Pons (tissue), 1 donor: Measurements from ENCODE around the gene TNFAIP2.
A peak's percentile ranks its signal among the peaks of the same experiment; 100 is the strongest.

ENCODE experiments used
- DNase-seq: peaks from one replicate; pipeline ENCODE4 v3.0.0-alpha.2; 2016; ENCODE audit warnings: low spot score

The TNFAIP2 gene, protein sequence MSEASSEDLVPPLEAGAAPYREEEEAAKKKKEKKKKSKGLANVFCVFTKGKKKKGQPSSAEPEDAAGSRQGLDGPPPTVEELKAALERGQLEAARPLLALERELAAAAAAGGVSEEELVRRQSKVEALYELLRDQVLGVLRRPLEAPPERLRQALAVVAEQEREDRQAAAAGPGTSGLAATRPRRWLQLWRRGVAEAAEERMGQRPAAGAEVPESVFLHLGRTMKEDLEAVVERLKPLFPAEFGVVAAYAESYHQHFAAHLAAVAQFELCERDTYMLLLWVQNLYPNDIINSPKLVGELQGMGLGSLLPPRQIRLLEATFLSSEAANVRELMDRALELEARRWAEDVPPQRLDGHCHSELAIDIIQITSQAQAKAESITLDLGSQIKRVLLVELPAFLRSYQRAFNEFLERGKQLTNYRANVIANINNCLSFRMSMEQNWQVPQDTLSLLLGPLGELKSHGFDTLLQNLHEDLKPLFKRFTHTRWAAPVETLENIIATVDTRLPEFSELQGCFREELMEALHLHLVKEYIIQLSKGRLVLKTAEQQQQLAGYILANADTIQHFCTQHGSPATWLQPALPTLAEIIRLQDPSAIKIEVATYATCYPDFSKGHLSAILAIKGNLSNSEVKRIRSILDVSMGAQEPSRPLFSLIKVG

DNA sequence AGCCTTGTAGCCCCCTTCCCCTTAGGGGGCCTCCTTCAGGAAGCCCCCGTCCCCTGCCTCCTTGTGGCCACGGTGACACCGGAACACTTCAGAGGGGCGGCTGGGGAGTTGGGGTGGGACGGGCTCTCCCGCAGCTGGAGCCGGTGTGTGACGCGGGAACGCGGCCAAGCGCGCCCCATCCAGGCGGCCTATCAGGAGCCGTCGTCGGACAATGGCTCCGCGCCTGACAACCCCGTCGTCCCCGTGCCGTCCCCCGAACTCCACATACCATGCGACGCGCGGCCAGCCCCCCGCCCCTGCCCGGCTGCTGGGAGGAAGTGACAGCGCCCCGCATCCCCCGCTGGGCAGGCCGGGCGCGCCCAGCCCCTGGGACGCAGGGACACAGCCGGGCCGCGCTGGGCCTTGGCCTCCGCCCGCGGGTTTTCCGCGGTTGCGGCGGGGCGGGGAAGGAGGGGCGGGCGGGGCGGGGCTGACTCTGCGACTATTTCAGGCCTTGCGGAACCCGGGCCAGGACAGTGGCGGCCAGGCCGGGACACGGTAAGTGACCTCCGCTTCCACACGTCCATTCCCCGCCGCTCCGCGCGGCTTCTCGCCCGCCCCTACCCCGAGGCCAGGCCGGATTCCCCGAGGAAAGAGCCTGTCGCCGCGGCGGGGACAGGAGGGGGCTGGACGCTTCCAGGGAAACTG lies at the start of gene TNFAIP2:
TSS of gene TNFAIP2 (plus strand) at position 515 of the 687 bp plus-strand sequence. CDS start 2,997 bp downstream, outside the sequence.
- DNase-seq = no peak

DNA sequence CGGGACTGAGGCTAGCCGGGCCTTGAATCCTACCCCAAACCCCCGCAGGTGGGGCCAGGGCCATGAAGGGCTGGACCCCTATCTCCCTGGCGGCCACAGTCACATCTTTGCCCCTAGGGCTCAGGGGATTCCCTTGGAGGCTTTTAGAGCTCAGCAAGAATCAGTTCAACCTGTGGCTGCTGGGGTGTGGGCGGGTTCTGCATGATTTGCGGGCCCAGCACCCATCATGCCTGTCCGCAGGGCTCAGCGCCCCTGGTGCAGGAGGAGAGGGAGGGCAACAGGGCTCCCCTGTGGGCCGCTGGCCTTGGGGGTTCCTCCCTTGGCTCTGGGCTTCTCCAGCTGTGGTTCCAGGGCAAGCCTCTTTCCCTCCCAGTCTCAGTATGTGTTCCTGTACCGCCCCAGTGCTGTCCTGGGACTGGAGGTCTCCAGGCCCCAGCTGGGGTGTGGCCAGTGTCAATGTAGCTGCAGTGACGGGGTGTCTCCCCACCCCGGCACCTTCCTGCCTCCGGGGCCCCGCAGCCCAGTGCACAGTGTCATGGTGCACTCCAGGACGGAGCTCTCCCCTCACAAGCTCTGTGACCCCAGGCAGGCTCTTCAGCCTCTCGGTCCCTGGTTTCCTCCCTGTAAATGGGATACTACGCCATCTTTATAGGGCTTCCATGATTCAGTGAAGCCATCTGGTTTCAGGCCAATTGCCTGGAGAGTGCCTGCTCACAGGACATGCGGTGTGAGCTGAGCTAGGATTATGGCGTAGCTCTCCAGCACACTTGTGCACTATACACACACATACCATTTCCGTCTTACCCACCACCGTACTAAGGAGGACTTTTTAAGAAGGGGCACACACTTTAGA lies 49.2 kb upstream of the TNFAIP2 start:
- no peak for DNase-seq

DNA sequence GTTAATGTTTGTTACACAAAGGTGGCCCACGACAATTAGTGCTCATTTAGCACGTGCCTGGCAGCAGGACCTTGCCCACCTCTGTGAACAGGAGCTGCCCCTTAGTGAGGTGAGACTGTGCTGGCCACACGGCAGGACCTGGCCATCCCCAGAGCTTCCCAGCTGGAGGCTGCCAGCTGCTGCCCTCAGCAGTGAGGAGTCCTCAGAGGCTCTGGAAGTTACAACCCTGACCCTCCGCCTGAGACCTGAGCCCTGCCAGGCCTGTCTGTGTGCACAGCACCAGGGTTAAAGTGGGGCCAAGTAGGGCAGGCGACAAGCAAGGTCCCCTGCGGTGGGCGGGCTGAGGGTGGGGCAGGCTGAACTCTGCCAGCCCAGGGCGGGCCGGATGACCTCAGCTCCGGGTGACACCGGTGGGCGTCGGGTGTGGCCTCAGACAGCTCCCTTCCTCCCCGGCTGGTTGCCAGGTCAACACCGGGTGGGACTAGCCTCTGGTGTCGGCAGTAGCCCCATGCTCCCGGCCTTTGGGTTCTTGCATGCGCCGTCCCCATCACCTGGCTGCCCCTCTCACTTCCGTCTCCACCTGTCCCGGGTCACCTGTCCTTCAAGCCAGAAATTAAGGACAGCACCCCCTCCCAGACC lies 48.4 kb upstream of the TNFAIP2 start:
- DNase-seq = no peak

DNA sequence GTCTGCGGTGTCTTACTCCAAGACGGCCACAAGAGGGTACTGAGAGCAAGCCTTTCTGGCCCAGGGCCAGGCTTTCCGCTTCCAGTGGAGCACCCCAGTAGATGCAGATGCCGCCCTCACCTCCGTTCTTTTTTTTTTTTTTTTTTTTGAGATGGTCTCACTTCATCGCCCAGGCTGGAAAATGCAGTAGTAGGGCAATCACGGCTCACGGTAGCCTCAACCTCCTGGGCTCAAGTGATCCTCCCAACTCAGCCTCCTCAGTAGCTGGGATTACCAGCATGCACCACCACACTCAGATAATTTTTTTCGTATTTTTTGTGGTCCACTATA lies 44.9 kb upstream of the TNFAIP2 start:
- DNase-seq = peak; percentile 77

DNA sequence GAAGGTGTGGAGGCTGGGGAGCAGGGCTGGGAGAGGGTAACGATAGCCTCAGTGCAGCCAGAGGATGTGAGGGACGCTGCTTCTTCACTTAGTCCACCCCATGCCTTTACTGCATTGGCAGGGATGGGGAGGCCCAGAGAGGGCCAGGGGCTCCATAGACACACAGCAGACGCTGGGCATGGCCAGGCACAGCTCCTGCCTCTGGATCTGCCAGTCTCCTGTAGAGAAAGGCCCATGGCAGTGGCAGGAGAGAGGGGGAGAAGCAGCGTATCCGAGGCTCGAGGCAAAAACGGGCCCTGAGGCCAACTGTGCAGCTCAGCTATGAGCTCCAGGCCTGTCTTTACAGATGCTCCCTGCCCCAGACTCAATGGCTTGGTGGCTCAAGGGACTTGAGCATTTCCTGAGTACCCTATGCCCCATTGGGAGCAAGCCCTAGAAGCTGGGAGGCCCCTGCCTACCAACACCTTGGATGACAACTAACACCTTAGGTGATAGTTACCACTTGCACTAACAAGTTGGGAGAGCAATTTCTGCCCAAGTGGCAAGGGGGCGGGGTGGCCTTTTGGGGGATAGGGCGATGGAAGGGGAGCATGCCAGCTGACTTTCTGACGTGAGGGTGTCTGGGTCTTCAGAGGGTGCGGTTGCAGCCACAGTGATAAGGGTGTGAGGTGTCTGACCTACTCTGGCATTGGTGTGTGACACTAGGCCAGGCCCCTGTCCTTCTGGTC lies 44.2 kb upstream of the TNFAIP2 start:
- no peak for DNase-seq

DNA sequence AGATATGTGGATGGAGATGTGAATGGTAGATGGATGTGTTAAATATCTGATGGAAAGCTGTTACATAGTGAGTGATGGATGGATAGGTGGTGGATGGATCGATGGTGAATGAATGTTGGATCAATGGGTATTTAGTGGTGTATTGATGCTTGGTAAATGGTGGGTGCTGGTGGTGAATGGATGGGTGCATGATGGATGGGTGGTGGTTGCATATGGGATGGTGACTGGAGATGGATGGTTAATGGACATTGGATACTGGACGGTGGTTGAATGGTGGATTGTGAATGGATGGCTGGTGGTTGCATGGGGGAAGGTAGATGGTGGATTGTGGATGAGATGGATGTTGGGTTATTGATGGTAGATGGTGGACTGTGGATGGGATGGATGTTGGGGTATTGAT lies 41.3 kb upstream of the TNFAIP2 start:
- DNase-seq = no peak

DNA sequence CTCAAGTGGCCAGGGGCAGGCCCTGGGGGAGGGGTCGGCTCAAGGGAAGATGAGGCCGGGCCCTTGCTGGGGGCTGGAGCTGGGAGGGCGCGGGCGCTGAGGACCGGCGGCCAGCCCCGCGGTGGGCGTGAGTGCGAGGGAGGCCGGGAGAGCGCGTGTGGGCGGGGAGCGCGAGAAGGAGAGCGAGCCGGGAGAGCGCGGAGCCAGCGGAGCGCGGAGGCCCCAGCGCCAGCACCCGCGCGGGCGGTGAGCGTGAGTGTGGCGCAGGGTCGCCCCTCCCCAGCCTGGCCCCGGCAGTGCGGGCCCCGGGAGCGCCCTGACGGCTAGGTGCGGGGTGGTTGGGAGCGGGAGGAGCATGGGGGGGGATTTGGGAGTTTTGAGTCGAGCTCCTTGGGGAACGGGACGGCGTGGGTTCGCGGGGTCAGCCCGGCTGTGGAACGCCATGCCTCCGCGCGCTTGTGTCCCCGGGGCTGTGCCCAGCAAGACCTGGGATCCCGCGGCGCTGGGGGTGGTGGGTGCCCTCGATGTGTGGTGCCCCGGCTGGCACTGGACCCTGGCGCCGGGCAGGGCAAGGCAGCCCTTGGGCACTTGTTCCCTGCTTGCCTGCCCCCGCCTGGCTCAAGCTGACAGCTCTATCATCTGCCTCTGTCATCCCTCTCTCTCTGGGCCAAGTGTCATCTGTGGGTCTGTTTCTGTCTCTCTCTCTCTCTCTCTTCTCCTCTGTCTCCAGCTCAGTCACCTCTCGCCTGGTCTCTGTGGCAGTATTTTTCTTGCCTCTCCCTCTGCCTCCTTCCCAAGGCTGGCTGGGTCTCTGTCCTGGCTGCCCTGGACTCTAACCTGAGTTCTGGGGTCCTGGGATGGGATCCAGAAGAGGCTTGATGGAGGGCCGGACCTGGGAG lies 39.0 kb upstream of the TNFAIP2 start, which contains the start of gene LBHD2:
TSS of gene LBHD2 (plus strand) at position 190 of the 899 bp plus-strand sequence. CDS start 1,803 bp downstream, outside the sequence.
- DNase-seq = no peak

DNA sequence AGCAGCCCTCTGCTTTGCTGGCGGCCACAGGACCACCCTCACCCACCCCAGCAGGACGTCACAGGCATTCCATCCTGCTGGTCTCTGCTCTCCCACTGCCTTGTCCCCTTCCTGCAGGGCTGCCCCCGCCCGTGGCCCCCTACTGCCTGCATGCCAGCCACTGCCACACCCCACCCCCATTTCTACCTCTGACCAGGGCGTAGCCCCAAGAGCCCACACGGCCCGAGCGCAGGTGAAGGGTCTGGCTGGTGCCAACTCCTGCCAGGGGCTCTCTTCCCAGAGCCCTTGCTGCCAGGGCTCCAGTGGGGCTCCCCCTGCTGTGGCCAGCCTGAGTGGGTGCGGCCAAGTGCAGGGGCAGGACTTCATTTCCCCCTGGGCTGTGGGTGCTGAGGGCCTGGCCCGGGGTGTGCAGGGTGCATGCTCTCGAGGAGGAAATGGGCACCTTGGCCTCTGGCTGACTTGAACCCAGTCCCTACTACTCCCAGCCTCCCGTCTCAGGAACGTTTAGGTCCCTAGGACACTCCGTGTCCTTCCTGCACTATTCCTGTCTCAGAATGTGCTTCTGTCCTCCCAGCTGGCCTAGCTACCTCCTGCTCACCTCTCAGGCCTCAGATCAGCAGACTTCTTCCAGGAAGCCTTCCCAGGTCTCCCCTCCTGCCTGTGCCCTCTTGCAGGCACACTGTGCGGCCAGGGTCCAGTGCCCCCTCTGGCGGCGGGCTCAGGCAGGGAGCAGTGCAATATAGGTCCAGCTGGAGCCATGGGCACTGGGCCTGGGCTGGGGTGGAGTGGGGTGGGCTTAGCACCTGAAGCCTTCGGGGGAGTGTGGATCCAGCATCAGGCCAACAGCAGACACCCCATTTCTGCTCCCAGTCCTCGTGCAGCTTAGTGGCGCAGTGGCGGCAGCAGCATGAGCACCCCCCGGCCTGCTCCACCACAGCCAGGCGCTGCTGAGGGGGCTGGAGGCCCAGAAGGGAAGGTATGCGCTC lies 37.9 kb upstream of the TNFAIP2 start:
- DNase-seq = no peak

DNA sequence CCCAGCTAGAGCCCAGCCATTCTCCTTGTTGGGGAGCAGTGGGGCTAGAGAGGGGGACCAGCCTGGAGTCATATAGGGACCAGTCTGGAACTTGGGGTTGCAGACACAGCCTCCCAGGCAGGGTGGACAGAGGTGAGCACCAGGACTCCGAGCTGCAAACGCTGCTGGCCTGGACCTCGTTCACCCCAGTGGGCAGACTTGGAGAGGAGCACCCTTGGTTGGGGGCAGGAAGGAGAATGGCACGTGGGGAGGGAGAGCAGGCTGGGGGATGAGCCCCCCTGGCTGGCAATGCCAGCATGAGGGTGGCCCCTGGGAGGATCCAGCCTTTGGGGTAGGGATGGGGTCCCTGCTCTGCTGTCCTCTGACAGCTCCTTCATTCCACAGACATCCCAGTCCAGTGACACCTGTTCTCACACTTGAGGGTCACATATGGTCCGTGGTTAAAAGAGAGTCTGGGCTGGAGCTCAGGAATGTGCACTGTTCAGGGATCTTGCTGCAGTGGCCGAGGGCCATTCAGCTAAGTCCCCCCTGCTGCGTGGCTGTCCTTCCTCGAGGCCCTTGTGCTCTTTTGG lies 36.4 kb upstream of the TNFAIP2 start:
- no peak for DNase-seq

DNA sequence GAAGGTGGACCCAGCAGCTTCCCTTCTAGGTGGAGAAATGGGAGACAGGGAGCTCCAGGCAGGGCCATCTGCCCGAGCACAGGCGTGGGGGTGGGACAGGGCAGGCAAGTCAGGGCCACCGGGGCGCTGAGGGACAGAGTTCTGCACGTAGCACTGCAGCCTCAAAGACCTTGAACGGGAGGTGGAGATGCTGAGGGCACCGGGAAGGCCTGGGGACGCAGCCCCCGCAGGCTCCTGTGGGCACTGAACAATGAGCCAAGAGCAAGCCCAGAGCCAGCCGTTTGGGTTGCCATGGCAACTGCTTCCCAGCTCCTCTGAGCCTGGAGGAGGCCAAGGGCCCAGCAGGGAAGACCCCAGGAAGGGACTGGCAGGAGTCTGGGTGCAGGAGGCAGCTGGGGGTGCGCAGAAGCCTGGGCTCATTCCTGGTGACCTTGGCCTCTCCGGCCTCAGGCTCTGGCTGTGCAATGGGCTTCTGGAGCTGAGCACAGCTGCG lies 35.9 kb upstream of the TNFAIP2 start:
- no peak for DNase-seq

DNA sequence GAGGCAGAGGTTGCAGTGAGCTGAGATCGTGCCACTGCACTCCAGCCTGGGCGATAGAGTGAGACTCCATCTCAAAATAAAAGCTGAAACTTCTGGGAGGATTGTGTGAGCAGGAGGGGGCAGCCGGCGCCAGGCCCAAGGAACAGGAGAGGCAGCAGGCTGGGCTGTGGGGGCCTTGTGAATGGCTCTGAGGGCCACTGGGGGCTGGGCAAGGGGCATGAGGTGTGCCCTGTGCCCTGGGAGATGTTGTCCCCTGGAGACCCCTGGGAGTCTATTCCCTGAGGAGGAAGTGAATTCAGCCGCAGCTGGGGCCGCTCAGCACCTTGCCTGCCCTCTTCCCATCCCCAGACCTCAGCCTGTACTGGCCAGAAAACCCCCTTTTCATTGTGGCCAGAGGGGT lies 34.3 kb upstream of the TNFAIP2 start:
- DNase-seq = no peak

DNA sequence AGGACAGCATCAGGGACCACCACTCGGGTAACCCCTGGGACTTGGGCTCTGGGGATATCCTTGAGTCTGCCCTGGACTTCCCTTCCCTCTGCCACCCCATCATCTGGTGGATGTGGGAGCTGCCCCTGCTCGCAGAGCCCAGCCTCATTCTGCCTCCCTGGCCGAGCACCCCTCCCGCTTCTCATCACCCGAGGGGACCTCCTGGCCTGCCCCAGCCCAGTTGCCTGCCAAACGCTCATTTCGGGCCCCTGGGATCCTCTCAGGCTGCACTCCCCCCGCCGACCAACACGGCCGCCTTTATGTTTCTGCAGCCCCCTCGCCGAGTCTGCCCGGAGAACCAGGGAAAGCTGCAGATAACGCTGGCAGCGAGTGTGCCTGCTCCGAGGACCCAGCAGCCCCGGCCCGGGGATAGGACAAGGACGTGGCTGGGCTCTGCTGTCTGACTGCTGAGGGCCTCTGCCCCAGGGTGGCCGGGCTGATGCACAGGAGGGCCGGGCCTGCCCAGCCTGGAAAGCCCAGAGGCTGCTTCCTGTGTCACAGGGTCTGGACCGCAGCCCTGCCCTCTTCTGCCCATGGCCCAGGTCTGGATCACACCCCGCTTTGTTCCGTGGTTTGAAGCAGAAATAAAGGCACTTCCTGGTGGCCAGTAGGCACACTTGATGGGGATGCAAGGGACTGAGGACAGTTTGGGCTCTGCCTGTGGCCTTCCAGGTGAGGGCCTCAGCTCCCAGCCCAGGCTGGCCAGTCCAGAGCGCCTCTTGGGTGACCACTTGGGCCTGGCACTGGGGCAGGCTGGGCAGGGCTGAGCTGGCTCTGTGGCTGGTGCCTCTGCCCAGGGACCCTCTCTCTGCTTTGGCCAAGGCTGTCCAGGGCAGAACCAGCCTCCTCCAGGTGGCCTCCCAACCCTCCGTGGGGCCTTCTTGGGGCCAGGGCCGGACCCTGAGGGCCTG lies 33.6 kb upstream of the TNFAIP2 start:
- no peak for DNase-seq

DNA sequence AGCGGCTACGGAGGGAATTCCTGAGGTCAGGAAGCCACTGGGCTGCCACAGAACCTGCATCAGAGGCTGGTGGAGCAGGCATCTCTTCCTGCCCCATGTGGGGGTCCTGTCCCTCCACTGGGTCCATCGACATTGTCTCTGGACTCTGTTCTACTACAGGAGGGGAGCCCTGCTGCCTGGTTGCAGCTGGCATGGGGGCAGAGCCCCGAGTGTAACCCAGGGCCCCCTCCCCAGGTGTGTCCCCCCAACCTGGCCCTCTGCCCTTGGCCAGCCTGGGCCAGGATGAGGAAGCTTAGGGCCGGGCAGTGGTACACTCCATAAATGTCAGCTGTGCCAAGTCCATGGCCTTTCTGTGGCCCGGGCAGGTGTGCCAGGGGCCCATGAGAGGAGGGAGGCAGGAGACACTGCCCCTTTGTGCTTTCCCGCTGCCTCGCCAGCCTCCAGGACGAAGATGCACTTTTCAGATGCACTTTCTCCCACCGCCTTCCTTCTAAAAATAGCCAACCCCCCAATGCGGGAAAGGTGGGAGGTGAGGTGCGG lies 32.7 kb upstream of the TNFAIP2 start:
- DNase-seq = no peak

DNA sequence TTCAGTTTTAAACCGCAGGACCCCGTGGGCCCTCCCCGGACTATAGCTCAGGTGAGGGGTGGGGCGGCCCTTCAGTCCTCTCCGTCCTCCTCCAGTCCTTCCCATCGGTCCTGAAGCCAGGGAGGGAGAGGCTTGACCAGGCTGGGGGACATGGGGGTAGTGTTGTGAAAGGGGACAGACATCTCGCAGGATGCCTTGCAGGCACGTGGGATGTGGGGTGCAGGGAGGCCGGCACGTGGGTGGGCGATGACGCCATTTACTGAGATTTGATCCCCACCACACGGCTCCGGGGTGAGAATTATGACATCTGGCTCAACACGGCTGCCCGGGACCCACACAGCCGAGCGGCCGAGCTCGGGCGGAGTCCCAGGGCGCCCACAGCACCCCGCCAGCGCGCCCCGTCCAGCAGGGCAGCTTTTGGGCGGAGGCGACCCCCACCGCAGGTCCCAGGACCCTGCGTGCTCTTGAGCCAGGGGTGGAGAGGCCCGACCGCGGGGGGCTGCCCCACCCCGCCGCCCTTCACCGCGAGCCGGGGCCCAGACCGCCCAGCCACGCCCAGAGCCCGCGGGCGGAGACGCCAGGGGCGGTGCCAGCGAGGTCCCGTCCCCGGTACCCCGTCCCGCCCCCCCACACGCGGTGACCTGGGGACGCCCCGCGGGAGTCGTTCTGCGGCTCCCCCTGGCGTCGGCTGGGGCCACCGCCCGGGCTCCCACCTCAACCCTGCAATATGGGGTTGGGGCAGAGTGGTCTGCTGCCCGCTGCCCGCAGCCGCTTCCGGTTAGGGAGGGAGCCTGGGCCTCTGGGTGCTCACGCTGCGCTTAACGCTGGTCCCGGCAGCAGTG lies 32.0 kb upstream of the TNFAIP2 start:
- no peak for DNase-seq

DNA sequence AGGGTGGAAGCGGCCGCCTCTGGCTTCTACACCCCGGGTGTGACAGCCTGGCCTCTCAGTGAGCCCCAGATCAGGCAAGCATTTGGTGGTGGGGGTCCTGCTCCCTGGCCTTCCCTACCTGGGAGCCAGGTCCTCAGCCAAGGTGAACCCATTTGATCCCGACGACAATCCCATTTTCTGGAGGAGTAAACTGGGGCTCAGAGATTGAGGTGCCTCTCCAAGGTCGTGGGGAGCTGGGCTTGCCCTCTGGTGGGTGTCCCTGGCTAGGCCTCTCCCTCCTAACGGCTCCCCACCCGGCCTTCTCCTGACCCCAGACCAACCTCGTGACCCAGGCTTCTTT lies 31.4 kb upstream of the TNFAIP2 start:
- no peak for DNase-seq
